Nephron progenitor cell (in vitro differentiated cells): ENCODE data around the gene ZNF256.
A peak's percentile ranks its signal among the peaks of the same experiment; 100 is the strongest.

Experiments
- DNase-seq: peaks from one replicate; pipeline ENCODE4 v3.0.0; 2021
- H3K27ac Mint-ChIP-seq: 2 replicates; pipeline ENCODE4 v1.8.0; 2021; ENCODE audit warnings: mild to moderate bottlenecking, moderate library complexity, mixed read lengths
- H3K27me3 Mint-ChIP-seq: 2 replicates; pipeline ENCODE4 v1.8.0; 2021; ENCODE audit warnings: mild to moderate bottlenecking, low read depth, mixed read lengths; ENCODE audit not compliant: poor library complexity
- H3K36me3 Mint-ChIP-seq: 2 replicates; pipeline ENCODE4 v1.8.0; 2021; ENCODE audit warnings: low read depth, mixed read lengths
- H3K4me1 Mint-ChIP-seq: 2 replicates; pipeline ENCODE4 v1.8.0; 2021; ENCODE audit warnings: mixed read lengths
- H3K4me3 Mint-ChIP-seq: 2 replicates; pipeline ENCODE4 v1.8.0; 2021; ENCODE audit warnings: mild to moderate bottlenecking, moderate library complexity, mixed read lengths
- H3K9me3 Mint-ChIP-seq: 2 replicates; pipeline ENCODE4 v1.8.0; 2021; ENCODE audit warnings: mild to moderate bottlenecking, moderate library complexity, mixed read lengths
- TF ChIP-seq, protein P1 (sequence below): fragments of 200-600 bp; sonication (generic); IDR thresholded peaks from 2 replicates; pipeline ENCODE4 v1.5.0; 2021; ENCODE audit warnings: antibody characterized with exemption

Gene ZNF256

DNA sequence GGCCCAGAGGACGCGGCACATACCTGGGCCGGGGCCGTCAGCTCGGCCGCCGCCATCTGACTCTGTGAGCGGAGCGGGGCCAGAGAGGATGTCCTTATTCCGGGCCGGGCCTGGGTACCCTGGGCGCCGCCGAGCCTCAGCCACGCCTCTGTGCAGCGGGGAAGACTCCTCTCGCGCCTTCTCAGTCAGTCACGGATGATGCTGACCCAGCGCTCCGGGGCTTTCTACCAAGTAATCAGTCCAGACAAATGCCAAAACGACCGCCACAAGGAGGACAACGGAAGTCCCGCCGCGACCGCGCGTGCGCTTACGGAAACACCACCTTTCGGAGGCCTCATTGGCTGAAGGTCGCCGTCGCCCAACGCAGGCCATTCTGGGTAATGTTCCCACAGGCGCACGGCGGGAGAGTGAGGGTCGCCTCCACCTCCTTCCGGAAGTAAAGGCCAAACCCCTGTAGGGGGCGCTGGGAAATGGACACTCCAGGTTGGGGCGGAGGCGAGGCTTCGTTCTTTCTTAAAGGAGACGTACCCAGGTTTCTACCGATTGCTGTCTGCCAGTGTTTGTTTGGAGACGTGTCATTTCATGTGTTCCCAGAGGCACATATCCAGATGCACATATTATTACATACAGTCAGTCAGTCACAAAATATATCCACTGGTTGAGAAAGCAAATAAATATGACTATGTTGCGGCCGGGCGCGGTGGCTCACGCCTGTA lies at the start of gene ZNF256:
TSS of gene ZNF256 (minus strand) at position 288 of the 716 bp plus-strand sequence. CDS start at position 56, 232 bp downstream.
- Mint-ChIP-seq H3K27ac (peak within 1 kb of the TSS; percentile 88), H3K36me3 (peaks cover 53% of the 10 kb centered on the region), H3K9me3 (peaks cover 86% of the 10 kb centered on the region), H3K4me1 (peaks cover 12% of the 10 kb centered on the region), H3K4me3 (peak within 1 kb of the TSS; percentile 92), H3K27me3 (no peaks in the 10 kb centered on the region)
- peak; percentile 91 for DNase-seq
- TF ChIP-seq, protein P1, sequence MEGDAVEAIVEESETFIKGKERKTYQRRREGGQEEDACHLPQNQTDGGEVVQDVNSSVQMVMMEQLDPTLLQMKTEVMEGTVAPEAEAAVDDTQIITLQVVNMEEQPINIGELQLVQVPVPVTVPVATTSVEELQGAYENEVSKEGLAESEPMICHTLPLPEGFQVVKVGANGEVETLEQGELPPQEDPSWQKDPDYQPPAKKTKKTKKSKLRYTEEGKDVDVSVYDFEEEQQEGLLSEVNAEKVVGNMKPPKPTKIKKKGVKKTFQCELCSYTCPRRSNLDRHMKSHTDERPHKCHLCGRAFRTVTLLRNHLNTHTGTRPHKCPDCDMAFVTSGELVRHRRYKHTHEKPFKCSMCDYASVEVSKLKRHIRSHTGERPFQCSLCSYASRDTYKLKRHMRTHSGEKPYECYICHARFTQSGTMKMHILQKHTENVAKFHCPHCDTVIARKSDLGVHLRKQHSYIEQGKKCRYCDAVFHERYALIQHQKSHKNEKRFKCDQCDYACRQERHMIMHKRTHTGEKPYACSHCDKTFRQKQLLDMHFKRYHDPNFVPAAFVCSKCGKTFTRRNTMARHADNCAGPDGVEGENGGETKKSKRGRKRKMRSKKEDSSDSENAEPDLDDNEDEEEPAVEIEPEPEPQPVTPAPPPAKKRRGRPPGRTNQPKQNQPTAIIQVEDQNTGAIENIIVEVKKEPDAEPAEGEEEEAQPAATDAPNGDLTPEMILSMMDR = peak; percentile 48

DNA sequence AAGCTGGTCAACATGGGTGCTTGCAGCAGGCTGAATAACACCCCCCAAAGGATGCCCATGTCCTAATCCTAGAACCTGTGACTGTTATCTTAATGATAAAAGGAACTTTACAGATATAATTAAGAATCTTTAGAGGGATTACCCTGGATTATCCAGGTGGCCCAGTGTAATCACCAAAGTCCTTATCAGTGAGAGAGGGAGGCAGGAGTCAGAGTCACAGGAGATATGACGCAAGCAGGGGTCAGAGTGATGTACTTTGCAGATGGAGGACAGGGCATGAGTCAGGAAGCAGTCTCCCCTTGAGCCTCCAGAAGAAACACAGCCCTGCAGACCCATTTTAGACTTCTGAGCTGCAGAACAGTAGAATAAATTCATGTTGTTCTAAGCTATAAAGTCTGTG lies 45.3 kb upstream of the ZNF256 start:
- Mint-ChIP-seq H3K4me1 (no peaks in the 10 kb centered on the region), H3K4me3 (no peak overlapping the region), H3K27ac (no peak overlapping the region), H3K9me3 (peaks cover 97% of the 10 kb centered on the region), H3K27me3 (peaks cover 9% of the 10 kb centered on the region), H3K36me3 (peaks cover 100% of the 10 kb centered on the region)
- DNase-seq = no peak
- TF ChIP-seq, protein P1 = no peak

- no peak overlapping the region for H3K27ac Mint-ChIP-seq
- H3K4me3 Mint-ChIP-seq = no peak overlapping the region
- H3K4me1 Mint-ChIP-seq = no peaks in the 10 kb centered on the region
- TF ChIP-seq, protein P1 = no peak
- H3K27me3 Mint-ChIP-seq = peaks cover 3% of the 10 kb centered on the region
- DNase-seq = no peak
- H3K36me3 Mint-ChIP-seq = peaks cover 100% of the 10 kb centered on the region
- peaks cover 100% of the 10 kb centered on the region for H3K9me3 Mint-ChIP-seq
Measured at GRCh38 chr19:57978586-57979289, 31.2 kb upstream of the ZNF256 start.

- DNase-seq = no peak
- peaks cover 6% of the 10 kb centered on the region for H3K27me3 Mint-ChIP-seq
- H3K36me3 Mint-ChIP-seq = peaks cover 86% of the 10 kb centered on the region
- peaks cover 96% of the 10 kb centered on the region for H3K9me3 Mint-ChIP-seq
- no peaks in the 10 kb centered on the region for H3K4me1 Mint-ChIP-seq
- TF ChIP-seq, protein P1 = no peak
- H3K4me3 Mint-ChIP-seq = no peak within 1 kb of the TSS
- no peak within 1 kb of the TSS for H3K27ac Mint-ChIP-seq
Measured at GRCh38 chr19:57974434-57974833, 26.9 kb upstream of the ZNF256 start, which contains the start of gene C19orf18. Gene C19orf18 (minus strand): TSS chr19:57974534. CDS start chr19:57974432, 102 bp downstream.

DNA sequence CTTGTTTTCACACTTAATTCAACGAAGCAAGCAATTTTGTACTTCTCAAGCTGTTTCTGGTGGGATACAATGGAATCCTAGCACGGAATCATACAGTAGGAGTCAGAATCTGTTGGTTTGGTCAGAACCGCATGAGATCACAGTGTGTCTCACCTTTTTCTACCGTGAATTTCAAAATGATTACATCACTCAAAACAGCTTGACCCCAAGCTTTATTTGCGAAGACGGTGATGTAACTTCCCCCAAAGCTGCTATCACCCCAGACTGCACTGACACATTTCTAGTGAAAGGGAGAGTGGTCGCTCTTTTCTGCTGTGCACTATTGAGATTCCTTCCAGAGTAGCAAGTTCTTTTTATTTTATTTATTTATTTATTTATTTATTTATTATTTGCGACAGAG lies 17.3 kb upstream of the ZNF256 start:
- H3K27ac Mint-ChIP-seq = no peak overlapping the region
- TF ChIP-seq, protein P1 = no peak
- H3K4me3 Mint-ChIP-seq = no peak overlapping the region
- no peak for DNase-seq
- peaks cover 32% of the 10 kb centered on the region for H3K36me3 Mint-ChIP-seq
- H3K4me1 Mint-ChIP-seq = no peaks in the 10 kb centered on the region
- peaks cover 77% of the 10 kb centered on the region for H3K9me3 Mint-ChIP-seq
- H3K27me3 Mint-ChIP-seq = no peaks in the 10 kb centered on the region
